ENCODE data around the gene ROR2.

Gene ROR2

GRCh38 chr9:91732187-91733005 lies 217.6 kb downstream of the ROR2 start:
- no peak for DNase-seq

GRCh38 chr9:91730806-91731205 lies 219.2 kb downstream of the ROR2 start:
- no peak for DNase-seq

DNA sequence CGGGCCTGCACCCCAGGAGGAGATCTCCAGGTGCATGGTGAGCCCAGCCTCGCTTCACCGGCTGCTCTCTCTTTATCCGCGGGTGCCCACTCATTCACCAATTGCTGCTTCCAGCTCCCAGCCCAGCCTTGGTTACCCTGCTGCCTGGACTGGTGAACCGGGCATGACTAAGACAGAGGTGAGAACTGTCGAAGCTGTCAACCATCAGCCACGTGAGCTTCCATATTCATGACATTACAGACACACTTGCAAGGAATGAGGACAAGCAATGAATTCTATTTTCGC lies 220.5 kb downstream of the ROR2 start:
- no peak for DNase-seq

DNA sequence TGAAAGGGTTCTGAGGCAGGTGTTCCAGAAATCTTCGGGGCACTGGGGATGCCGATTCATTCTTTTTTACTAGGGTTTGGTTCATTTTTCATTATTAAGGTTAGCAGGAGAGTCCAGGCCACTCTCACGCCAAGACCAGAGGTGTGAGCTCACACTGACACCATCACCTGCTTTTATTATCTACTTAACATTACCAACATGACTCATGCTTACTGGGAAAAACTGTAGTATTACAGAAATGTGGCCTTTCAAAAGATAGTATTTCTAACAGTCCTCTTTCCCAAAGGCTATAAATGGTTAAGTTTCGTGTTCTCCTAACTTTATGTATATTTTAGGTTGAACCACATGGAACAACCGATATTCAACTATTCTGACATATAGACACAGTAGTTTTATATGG lies 222.1 kb downstream of the ROR2 start:
- no peak for DNase-seq

GRCh38 chr9:91727316-91727861 lies 222.6 kb downstream of the ROR2 start:
- DNase-seq, result peak; percentile 44

DNA sequence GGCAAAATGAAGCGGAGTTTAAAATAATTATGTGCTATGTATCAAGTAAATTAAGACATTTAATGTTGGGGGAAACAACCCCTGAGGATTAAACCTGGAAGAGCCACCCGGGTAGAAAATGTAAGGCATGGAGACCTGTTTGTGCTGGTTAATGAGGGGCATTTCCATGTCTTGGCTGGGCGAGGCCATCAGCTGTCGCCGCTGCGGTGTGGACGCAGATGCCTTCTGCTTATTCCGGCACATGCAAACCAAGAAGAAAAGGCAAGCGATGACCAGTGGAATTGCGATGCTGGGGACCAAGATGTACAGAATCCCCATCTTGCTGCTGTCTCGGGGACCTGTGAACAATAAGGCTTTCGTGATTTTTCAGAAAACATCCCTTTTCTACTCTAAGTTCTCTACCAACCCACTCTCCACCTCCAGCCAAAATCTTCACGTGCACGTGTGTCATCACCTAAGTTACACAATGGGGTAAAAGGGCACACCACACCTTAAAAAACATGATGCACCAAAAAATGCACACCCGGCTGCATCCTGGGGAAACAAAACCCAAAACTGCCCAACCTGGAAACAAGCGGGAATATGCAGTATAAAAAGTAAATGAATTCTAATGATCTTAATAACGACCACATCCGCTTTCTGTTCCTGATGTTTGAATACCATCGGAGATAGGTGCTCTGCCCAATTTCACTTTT lies 223.5 kb downstream of the ROR2 start:
- no peak for DNase-seq

DNA sequence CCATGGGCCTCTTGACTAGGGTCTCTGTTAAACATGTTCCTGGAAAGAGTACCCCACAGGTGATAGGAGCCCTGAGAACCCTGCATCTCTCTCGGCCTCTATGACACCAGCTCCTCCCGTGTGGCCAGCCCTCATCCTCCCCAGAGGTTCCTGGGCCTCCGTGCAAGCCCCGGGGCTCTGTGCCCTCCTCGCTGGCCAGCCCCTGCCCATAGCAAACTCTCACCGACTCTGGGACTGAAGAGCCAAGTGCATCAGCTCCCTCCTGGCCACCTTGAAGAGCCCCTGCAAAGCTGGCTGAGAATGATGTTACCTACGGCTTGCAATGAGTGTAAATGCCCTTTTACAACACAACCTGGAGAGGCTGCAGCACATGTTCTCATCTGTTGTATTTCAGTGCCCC lies 224.4 kb downstream of the ROR2 start:
- no peak for DNase-seq

DNA sequence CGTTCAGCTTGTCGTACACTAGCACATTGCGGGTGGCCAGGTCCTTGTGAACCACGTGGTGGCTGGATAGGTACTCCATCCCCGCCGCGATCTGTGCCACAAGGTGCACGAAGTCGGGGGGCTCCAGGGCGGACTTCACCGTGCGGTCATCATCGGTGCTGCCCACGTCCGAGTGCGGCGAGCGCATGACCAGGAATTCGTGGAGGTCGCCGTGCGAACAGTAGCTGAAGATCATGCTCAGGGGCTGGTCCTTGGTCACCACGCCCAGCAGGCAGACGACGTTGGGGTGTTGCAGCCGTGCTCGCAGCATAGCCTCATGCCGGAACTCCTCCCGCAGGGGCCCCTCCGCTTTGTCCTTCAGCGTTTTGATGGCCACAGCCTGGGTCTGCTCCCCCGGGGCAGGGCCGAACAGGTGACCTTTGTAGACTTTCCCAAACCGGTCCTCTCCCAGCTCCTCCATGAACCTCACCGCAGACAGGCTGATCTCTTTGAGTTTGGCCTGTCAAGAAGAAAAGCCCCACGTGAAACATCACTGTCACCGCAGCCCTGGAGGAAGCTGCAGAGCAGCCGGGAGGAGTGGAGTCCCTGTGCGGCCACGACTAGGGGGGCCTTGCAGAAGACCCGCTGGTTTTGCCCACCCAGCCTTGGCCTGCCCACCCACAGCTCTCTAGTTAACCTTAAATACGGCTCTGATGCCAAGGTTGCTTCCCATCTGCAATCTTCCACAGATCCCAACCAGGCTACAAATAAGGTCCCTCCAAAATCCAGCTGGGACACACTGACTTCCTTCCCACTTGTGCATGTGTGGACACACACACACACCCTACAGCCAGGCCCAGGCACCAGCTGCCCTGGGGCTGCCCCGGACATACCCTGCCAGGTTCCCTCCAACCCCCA lies 225.2 kb downstream of the ROR2 start:
- DNase-seq, result no peak

- no peak for DNase-seq
Observed at GRCh38 chr9:91724068-91724440, 226.0 kb downstream of the ROR2 start.

DNA sequence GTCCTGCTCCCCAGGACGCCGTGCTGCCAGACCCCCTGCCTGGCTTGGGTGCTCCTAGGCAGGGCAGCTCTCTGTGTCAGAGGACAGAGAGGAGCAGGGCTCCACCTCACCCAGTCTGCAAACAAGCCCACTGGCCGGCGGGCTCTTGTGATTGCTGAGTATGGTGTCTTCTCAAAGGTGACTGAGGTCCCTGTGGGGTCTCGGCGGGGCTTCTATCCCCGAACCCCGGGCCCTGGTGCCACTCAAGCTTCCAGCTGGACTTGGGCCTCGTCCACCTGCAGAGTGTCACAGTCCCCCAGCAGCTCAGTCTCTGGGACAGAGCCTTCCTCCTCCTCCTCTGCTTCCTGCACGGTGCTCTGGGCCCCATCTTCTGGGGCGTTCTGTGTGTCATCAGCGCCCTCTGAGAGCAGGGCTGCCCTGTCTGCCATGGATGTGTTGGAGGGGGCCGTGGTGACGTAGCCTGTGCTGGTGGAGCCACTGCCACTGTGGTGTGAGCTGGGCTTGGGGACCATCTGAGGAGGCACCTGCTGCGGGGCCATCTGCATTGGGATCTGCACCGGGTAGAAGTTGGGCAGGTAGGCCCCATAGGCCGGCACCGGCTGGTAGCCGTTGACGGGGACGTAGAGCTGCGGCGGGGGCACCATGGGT lies 226.5 kb downstream of the ROR2 start:
- DNase-seq, result no peak

DNA sequence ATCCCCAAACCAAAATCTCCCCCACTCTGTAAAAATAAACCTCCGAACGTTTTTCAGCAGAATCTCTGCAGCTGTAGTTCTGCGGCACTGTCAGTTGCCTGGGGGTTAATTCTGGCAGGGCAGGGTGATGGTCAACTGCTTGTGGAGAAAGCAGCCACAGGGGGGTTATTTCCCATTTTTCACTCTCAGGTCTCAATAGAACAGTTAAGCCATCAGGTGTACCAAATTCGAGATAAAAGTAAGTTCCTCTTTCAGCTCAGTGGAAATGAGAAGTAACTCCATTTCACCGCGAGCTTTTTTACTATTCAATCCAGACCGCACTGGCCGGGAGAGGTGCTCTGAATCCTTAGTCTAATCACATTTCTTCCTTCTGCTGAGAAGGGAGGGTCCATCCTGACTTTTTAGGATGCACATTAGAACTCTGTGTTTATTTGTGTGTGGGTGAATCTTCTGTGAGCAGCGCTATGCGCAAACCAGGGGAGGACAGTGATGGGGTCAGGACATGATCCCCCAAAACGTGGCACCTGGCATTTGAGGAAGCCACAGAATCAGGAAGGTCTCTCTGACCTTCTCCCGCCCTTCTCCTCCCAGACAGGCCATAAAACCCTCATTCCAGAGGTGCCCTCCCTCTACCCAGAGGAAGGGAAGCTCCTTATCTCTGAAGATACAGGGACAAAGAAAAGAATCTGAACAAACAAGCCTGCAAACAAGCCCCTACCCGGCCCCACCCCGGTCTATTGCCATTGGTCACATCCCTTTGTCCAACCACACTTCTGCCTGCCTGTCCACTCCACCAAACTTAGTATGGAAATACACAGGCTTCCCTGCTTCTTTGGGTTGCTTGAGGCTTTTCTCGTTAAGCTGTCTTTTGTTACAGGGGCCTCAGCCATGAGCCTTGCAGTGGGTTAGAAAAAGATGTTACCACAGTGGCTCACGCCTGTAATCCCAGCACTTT lies 229.0 kb downstream of the ROR2 start:
- DNase-seq, result no peak

DNA sequence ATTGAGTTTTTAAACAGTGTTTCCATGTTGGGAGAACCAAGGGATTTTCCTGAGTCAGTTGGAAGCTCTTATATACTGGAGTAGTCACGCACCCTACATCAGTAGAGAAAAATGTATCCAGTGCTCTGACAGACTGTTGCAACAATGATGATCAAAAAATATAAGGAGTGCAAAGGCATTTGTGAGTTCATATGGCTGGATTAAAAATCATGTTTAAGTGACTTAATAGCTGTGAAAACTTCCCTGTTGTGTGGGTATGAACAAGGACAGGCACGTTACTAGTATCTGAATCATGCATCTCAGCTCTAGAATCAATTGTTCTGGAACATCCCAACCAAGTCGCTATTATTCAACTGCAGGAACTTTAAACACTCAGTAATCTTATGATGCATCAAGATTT lies 229.7 kb downstream of the ROR2 start:
- DNase-seq, result no peak

GRCh38 chr9:91718071-91718470 lies 232.0 kb downstream of the ROR2 start:
- no peak for DNase-seq

DNA sequence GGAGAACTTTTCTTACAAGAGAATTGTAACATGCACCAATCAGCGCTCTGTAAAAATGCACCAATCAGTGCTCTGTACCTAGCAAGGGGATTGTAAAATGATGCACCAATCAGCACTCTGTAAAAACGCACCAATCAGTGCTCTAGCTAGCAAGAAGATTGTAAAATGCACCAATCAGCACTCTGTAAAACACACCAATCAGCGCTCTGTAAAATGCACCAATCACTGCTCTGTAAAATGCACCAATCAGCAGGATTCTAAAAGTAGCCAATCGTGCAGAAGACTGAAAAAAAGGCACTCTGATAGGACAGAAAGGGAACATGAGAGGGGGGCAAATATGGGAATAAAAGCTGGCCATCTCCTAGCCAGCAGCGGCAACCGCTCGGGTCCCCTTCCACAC lies 233.2 kb downstream of the ROR2 start:
- DNase-seq, result no peak

DNA sequence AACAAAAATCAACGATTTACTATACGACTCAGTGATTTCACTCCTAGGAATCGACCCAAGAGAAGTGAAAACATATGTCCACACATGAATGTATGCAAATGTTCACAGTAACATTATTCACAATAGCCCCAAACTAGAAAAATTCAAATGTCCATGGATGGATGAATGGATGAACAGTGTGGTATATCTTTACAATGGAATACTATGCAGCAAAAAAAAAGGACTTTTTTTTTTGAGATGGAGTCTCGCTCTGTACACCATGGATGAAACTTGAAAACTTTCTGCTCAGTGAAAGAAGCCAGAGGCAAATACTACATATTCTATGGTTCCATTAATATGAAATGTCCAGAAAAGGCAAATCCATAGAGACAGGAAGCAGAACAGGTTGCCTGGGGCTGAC lies 233.8 kb downstream of the ROR2 start:
- no peak for DNase-seq

DNA sequence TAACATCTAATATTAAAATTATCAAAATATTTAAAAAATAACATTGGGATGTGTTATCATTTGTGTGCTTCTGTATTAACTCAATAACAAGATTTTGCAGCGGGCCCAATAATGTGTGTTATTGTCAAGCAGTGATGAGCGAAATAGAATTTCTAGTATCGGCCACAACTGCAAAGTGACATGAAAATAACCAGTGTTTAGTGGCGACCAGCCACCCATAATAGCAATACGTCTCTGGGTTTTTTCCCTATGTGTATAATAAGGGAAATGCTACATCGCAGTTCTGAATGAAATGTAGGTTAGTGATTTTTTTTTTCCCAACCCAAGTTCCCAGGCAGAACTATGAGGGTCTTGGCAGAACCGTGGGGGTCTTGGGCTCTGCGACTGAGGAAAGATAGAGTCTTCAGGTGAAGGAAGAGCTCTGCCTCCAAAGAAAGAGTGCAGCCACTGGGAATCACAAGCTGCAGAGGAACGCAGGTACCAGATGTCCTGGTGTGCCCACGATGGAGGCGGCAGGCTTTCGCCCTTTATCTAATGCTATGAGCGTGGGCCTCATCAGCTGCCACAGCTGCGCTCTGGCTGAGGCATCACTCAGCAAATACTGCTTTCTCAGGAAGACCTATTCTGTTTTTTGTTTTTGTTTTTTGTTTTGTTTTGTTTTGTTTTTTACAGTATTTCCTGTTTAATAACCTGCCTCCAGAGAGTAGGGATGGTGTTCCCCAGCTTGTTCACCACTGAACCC lies 235.0 kb downstream of the ROR2 start:
- DNase-seq, result no peak

- peak; percentile 52 for DNase-seq
Observed at GRCh38 chr9:91714020-91714806, 235.8 kb downstream of the ROR2 start.

GRCh38 chr9:91712811-91713210 lies 237.2 kb downstream of the ROR2 start:
- no peak for DNase-seq

- peak; percentile 80 for DNase-seq
Observed at GRCh38 chr9:91711755-91712601, 238.1 kb downstream of the ROR2 start.

Data from stimulated activated CD4-positive, alpha-beta T cell treated with anti-CD3 and anti-CD28 coated beads, Interleukin-15, amount 100 ng/mL, for 24 hours (primary cell).